Measurements from ENCODE around the gene CLIC3.
"Not testable (repeated sequence)": the region's sequence is repeated elsewhere in the genome, so short reads cannot be mapped to it uniquely, and the experiment has no call there.

The CLIC3 gene

DNA sequence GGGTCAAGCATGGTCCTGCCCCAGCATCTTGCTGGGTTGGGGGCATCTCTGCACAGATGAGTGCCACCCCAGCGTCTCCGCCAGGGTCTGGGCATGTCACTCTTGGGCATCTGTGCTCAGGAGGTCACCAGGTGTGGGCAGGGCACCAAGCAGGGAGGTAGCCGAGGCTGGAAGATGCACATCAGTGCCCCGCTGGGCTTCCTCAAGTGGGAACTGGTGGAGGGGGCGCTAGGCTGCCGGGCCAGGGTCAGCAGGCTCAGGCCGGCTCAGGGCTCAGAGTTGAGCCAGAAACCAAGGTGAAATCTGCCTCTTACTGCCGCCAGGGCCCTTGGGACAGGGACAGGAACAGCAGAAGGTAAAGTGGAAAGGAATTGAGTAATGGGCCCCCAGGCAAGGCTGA, 39.6 kb upstream of the CLIC3 start:
- ChIA-PET POLR2A (interaction anchor here (1.1 to 2.2 kb wide), 3 partner anchors 11 to 189 kb away, joined by 3 to 13 read pairs (median 3); no protein-coding TSS in a partner anchor), CTCF (interaction anchor here (0.6 to 14.2 kb wide), 32 partner anchors 8 to 257 kb away, joined by 3 to 310 read pairs (median 4); partner anchors contain the start of genes AJM1, C8G, ENTPD2 and FBXW5)
- no peak for DNase-seq (ENCODE audit: low read depth, low spot score)
- TF ChIP-seq, protein P1, sequence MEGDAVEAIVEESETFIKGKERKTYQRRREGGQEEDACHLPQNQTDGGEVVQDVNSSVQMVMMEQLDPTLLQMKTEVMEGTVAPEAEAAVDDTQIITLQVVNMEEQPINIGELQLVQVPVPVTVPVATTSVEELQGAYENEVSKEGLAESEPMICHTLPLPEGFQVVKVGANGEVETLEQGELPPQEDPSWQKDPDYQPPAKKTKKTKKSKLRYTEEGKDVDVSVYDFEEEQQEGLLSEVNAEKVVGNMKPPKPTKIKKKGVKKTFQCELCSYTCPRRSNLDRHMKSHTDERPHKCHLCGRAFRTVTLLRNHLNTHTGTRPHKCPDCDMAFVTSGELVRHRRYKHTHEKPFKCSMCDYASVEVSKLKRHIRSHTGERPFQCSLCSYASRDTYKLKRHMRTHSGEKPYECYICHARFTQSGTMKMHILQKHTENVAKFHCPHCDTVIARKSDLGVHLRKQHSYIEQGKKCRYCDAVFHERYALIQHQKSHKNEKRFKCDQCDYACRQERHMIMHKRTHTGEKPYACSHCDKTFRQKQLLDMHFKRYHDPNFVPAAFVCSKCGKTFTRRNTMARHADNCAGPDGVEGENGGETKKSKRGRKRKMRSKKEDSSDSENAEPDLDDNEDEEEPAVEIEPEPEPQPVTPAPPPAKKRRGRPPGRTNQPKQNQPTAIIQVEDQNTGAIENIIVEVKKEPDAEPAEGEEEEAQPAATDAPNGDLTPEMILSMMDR (IDR thresholded peaks at IDR 0.05; ENCODE audit: insufficient read depth, low read length, missing control alignments), result no peak
- H3K4me3 ChIP-seq (ENCODE audit: low read depth, low read length), result no peak overlapping the region

DNA sequence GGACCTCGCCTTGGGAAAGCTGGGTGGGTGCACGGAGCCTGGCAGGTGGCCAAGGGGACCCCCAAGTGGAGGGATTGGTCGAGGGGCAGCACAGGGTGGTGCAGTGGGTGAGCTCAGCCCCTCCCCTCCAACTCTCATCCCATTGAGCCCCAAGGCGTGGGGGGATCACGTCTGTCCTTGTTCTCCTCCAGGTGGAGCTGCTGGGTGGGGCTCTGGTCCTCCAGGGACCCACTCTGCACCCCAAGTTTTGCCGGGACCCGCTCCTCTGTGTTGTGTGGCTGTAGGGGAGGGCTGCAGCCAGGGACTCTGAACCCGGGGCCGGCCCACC, 39.1 kb upstream of the CLIC3 start:
- POLR2A ChIA-PET, result interaction anchor here (0.6 to 2.2 kb wide), 6 partner anchors 11 to 189 kb away, joined by 3 to 13 read pairs (median 3); partner anchors contain the start of gene MAN1B1
- CTCF ChIA-PET, result interaction anchor here (0.6 to 14.2 kb wide), 42 partner anchors 9 to 248 kb away, joined by 3 to 310 read pairs (median 4); partner anchors contain the start of genes AJM1, C8G, CCDC183 and ENTPD2
- no peak for DNase-seq (ENCODE audit: low read depth, low spot score)
- TF ChIP-seq, protein P1 (IDR thresholded peaks at IDR 0.05; ENCODE audit: insufficient read depth, low read length, missing control alignments), result no peak
- H3K4me3 ChIP-seq (ENCODE audit: low read depth, low read length), result no peak overlapping the region

DNA sequence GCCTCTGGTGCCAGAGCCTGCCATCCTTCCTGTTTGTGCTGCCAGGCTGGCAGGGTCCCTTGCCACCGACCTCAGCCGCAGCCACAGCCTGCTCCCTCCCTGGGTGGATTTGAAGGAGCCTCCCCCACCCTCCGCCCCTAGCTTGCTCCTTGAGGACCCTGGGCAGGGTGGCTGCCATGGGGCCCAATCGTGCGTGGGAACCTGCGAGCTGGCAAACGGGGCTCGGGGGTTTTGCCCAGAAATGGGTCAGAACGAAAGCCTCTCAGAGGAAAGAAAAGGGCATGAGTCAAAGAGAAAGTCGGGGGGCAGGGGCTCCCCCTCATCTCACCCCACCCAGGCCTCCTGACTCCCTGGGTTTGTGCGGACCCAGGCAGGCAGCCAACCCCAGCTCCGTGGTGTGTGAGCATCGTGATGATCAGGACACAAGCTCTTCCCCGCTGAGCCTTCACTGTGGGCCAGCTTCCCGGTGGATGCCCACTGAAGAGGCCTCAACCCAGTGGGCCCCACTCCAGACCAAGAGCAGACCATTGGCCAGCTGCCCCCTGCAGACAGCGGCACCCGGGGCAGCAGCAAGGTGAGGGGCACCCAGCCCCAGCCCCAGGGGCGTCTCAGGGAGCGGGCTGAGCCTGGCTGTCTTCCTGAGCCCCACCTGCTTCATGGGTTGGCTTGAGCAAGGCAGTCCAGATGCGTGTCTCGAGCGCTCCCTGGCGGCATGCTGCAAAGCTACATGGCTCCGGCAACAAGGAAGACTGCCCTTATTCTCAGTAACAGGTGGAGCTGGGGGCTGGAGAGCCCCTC, 38.5 kb upstream of the CLIC3 start:
- DNase-seq (ENCODE audit: low read depth, low spot score), result peak; percentile 31
- no peak overlapping the region for H3K4me3 ChIP-seq (ENCODE audit: low read depth, low read length)
- POLR2A ChIA-PET, result interaction anchor here (0.6 to 2.2 kb wide), 7 partner anchors 12 to 188 kb away, joined by 3 to 13 read pairs (median 3); partner anchors contain the start of gene MAN1B1
- CTCF ChIA-PET, result interaction anchor here (0.6 to 14.2 kb wide), 48 partner anchors 9 to 262 kb away, joined by 3 to 310 read pairs (median 4); partner anchors contain the start of genes AJM1, C8G, CCDC183 and ENTPD2
- TF ChIP-seq, protein P1 (IDR thresholded peaks at IDR 0.05; ENCODE audit: insufficient read depth, low read length, missing control alignments), result peak; percentile 96

DNA sequence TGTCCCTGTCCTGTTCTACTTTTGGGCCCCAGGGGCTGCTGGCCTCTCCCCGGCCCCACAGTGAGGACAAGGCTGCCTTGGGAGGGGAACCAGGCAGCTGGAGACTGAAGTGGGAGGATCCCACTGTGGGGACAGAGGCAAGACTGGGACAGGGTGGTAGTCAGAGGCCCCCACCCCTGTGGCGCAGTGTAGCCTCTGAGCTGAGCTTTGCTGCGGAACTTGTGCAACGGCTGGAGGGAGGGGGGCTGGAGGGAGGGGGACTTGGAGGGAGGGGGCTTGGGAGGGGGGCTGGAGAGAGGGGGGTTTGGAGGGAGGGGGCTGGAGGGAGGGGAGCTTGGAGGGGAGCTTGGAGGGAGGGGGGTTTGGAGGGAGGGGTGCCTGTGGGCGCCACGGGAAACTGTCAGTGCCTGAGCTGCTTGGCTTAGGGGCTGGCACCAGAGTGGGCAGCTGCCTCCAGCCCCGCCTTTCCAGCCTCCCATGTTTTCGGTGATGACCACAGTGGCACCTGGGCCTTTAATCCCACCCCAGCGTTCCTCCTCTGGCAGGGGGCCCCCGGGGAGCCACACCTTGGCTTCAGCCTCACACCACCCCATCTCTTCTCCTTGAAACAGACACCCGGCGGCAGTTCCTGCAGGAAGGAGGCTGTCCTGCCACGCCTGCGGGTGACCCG, 37.8 kb upstream of the CLIC3 start:
- ChIA-PET CTCF (interaction anchor here (0.8 to 14.2 kb wide), 27 partner anchors 10 to 262 kb away, joined by 3 to 310 read pairs (median 5); partner anchors contain the start of genes AJM1, C8G, CCDC183 and ENTPD2), POLR2A (interaction anchor here (0.6 to 2.2 kb wide), 2 partner anchors 86 to 96 kb away, joined by 4 to 13 read pairs; no protein-coding TSS in a partner anchor)
- H3K4me3 ChIP-seq (ENCODE audit: low read depth, low read length), result no peak overlapping the region
- TF ChIP-seq, protein P1 (IDR thresholded peaks at IDR 0.05; ENCODE audit: insufficient read depth, low read length, missing control alignments), result no peak
- DNase-seq (ENCODE audit: low read depth, low spot score), result no peak

DNA sequence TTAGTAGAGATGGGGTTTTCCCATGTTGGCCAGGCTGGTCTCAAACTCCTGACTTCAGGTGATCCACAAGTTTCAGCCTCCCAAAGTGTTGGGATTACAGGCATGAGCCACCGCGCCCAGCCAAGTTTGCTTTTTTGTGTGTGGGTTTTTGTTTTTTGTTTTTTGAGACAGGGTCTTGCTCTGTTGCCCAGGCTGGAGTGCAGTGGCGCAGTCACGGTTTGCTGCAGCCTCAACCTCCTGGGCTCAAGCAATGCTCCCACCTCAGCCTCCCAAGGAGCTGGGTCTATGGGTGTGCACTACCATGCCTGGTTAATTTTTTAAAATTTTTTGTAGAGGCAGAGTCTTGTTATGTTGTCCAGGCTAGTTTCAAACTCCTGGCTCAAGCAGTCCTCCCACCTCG, 37.1 kb upstream of the CLIC3 start:
- POLR2A ChIA-PET; DNase-seq (ENCODE audit: low read depth, low spot score); H3K4me3 ChIP-seq (ENCODE audit: low read depth, low read length): not testable (repeated sequence)
- CTCF ChIA-PET, result interaction anchor here (0.8 to 14.2 kb wide), 5 partner anchors 11 to 246 kb away, joined by 4 to 310 read pairs (median 101); partner anchors contain the start of genes C8G, ENTPD2, FBXW5 and NPDC1

DNA sequence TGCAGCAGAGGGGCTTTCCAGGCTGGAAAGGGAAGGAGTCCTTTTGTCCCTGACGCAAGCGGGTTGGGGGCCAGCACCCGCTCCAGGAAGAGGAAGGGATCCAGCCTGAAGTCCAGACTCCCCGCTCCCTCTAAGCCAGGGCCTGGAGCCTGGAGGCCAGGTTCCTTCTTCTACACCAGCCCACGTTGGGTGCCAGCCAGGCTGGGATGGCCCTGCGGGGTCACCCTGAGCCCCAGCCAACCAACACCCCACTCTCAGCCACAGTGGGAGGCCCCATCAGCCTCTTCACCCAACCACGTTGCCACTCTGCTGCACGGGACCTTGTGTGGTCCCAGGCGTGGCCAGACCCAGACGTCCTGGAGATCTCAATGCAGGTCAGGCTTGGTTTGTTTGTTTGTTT, 36.5 kb upstream of the CLIC3 start:
- CTCF ChIA-PET, result interaction anchor here (0.8 to 14.2 kb wide), 4 partner anchors 14 to 245 kb away, joined by 4 to 310 read pairs (median 22); partner anchors contain the start of genes ENTPD2, NPDC1 and SAPCD2
- TF ChIP-seq, protein P1 (IDR thresholded peaks at IDR 0.05; ENCODE audit: insufficient read depth, low read length, missing control alignments), result no peak
- no peak for DNase-seq (ENCODE audit: low read depth, low spot score)
- H3K4me3 ChIP-seq (ENCODE audit: low read depth, low read length), result no peak overlapping the region
- POLR2A ChIA-PET, result no interaction called here
